HepG2 (cell line): ENCODE measurements around the gene TP73. TPM values are rescaled to one million over a fixed set of nuclear protein-coding genes. Genes with fewer than 3 reads are reported as not detected.

Experiments
- ATF4 ChIP-seq, 2 experiments: fragments of 450-650 bp in 1 of 2; sonication (generic) in 1 of 2; formaldehyde crosslinking; IDR thresholded peaks; 2 replicates each; pipeline versions ENCODE4 v1.5.0 to v1.8.0; 2020 to 2022; ENCODE audit warnings: mild to moderate bottlenecking in 1 of 2, missing genetic modification reagents in 1 of 2
- BCLAF1 ChIP-seq: fragments of 450-650 bp; IDR thresholded peaks from 2 replicates; pipeline ENCODE4 v1.6.1; 2017; ENCODE audit warnings: mild to moderate bottlenecking
- CREB1 ChIP-seq, 2 experiments: fragments of 450-650 bp in 1 of 2; IDR thresholded peaks; 2 replicates each; pipeline ENCODE4 v1.6.1; 2016 to 2017; ENCODE audit warnings: control low read depth in 1 of 2, mild to moderate bottlenecking in 1 of 2, missing compliant biosample characterization in 1 of 2, missing genetic modification characterization in 1 of 2
- ERF ChIP-seq: IDR thresholded peaks from 2 replicates; pipeline ENCODE4 v1.6.1; 2018; ENCODE audit warnings: missing biosample characterization, missing genetic modification reagents
- ISX ChIP-seq: sonication (generic); formaldehyde crosslinking; conservative IDR thresholded peaks from 2 replicates; pipeline ENCODE4 v1.5.0; 2020; ENCODE audit warnings: missing genetic modification reagents
- RFXANK ChIP-seq: IDR thresholded peaks from 2 replicates; pipeline ENCODE4 v1.6.1; 2016
- RNF219 ChIP-seq: sonication (generic); formaldehyde crosslinking; IDR thresholded peaks from 2 replicates; pipeline ENCODE4 v1.5.0; 2020; ENCODE audit warnings: mild to moderate bottlenecking, missing genetic modification reagents
- TEF ChIP-seq: sonication (generic); formaldehyde crosslinking; IDR thresholded peaks from 2 replicates; pipeline ENCODE4 v1.5.0; 2020; ENCODE audit warnings: missing genetic modification reagents
- TMF1 ChIP-seq: sonication (generic); formaldehyde crosslinking; IDR thresholded peaks from 2 replicates; pipeline ENCODE4 v1.8.1; 2022; ENCODE audit warnings: low read depth, missing genetic modification reagents
- WIZ ChIP-seq: sonication (generic); formaldehyde crosslinking; IDR thresholded peaks from 2 replicates; pipeline ENCODE4 v1.5.1; 2020; ENCODE audit warnings: mild to moderate bottlenecking, missing genetic modification reagents
- ZFY ChIP-seq: sonication (generic); formaldehyde crosslinking; IDR thresholded peaks from 2 replicates; pipeline ENCODE4 v1.4.0; 2020; ENCODE audit warnings: missing genetic modification reagents
- ZNF136 ChIP-seq: sonication (generic); formaldehyde crosslinking; IDR thresholded peaks from 2 replicates; pipeline ENCODE4 v1.8.1; 2022; ENCODE audit warnings: low read depth, mild to moderate bottlenecking, moderate library complexity, missing genetic modification reagents
- ZNF142 ChIP-seq: sonication (generic); formaldehyde crosslinking; IDR thresholded peaks from 2 replicates; pipeline ENCODE4 v1.4.0; 2020; ENCODE audit warnings: missing genetic modification reagents
- ZNF691 ChIP-seq: sonication (generic); formaldehyde crosslinking; IDR thresholded peaks from 2 replicates; pipeline ENCODE4 v1.4.0; 2020; ENCODE audit warnings: missing genetic modification reagents, low read depth, mild to moderate bottlenecking, borderline replicate concordance
- polyA plus RNA-seq, 8 experiments: library from polyadenylated mRNA; depleted of rRNA in 3 of 8; stranded (reverse) in 7 of 8; unstranded in 1 of 8; fragments of >200 nt; fragmentation: Illumina TruSeq in 4 of 8; extraction: Trizol in 4 of 8; gene quantifications; 2 replicates each; pipeline versions ENCODE4 v1.2.1 to v1.2.3, GENCODE V29; 2011 to 2016; ENCODE audit warnings: low read depth in 4 of 8, missing spikeins in 1 of 8, mixed read lengths in 1 of 8; ENCODE audit not compliant: insufficient read depth in 1 of 8
- total RNA-seq, 5 experiments: library from RNA; depleted of rRNA; stranded (reverse); fragments of >200 nt; fragmentation: Illumina TruSeq; extraction: Trizol; gene quantifications; 2 replicates each; pipeline ENCODE4 v1.2.3, GENCODE V29; 2016; ENCODE audit warnings: low read depth in 1 of 5

TP73 gene
- total and polyA plus RNA-seq, 2 of the 13 experiments (the other 11 are each of a cell fraction or from before 2014, with no cell fraction given), result 0.49 to 1.1 TPM

GRCh38 chr1:3717715-3718601 is 65.6 kb downstream of the TP73 start (continued):
- TF ChIP-seq ZNF142 (CRISPR knock-in tag) (no peak), ATF4 (CRISPR knock-in tag; IDR thresholded peaks at IDR 0.05) (no peak), ZNF691 (CRISPR knock-in tag) (no peak), ZNF136 (CRISPR knock-in tag) (no peak), BCLAF1 (no peak), CREB1 (IDR thresholded peaks at IDR 0.05) (no peak), CREB1 (CRISPR knock-in tag; IDR thresholded peaks at IDR 0.05) (no peak), ISX (CRISPR knock-in tag) (no peak), RNF219 (CRISPR knock-in tag) (no peak), ERF (CRISPR knock-in tag) (peak; percentile 58; the same call in 1 of the 2 replicates), TMF1 (0 out of 2 replicates have a peak, but pooled peaks have one; percentile 34), ZFY (CRISPR knock-in tag) (no peak), TEF (CRISPR knock-in tag) (no peak), WIZ (CRISPR knock-in tag) (peak; percentile 66; the same call in 1 of the 2 replicates), RFXANK (CRISPR knock-in tag) (no peak)
